GM12874 (cell line): ENCODE measurements around the gene EXOC4.

ENCODE experiments used
- TF ChIP-seq, protein P1 (sequence below): IDR thresholded peaks from 2 replicates; pipeline ENCODE4 v1.5.1; 2011; ENCODE audit warnings: low read depth, mild to moderate bottlenecking, control low read depth, low read length, moderate library complexity; ENCODE audit not compliant: insufficient read depth

The EXOC4 gene

GRCh38 chr7:133830081-133830480 is 577.2 kb downstream of the EXOC4 start:
- TF ChIP-seq, protein P1, sequence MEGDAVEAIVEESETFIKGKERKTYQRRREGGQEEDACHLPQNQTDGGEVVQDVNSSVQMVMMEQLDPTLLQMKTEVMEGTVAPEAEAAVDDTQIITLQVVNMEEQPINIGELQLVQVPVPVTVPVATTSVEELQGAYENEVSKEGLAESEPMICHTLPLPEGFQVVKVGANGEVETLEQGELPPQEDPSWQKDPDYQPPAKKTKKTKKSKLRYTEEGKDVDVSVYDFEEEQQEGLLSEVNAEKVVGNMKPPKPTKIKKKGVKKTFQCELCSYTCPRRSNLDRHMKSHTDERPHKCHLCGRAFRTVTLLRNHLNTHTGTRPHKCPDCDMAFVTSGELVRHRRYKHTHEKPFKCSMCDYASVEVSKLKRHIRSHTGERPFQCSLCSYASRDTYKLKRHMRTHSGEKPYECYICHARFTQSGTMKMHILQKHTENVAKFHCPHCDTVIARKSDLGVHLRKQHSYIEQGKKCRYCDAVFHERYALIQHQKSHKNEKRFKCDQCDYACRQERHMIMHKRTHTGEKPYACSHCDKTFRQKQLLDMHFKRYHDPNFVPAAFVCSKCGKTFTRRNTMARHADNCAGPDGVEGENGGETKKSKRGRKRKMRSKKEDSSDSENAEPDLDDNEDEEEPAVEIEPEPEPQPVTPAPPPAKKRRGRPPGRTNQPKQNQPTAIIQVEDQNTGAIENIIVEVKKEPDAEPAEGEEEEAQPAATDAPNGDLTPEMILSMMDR, result no peak

GRCh38 chr7:133836666-133837065 is 583.8 kb downstream of the EXOC4 start:
- TF ChIP-seq, protein P1, result no peak

- TF ChIP-seq, protein P1, result no peak
These were observed 584.3 kb downstream of the EXOC4 start for GRCh38 chr7:133837224-133837623.

DNA sequence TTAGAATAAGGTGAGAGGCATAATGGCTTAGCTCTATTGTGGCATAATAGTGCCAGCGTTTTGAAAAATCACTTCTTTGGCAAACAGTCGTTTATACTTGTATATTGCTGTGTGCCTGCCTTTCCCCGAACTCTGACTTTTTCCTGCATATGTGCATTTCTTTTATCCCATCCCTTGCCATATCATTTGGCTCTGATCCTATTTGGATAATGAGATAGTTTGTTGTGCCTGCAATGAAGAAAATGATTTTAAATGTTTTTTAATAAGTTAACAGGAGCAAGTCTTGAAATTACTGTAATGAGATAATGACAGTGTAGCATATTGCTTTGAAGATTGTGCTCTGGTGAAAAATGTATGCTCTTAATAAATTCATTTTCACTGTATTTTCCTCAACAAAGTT is 586.2 kb downstream of the EXOC4 start:
- TF ChIP-seq, protein P1, result no peak

- TF ChIP-seq, protein P1, result no peak
These were observed 590.5 kb downstream of the EXOC4 start for GRCh38 chr7:133843341-133843740.

GRCh38 chr7:133845005-133845404 is 592.1 kb downstream of the EXOC4 start:
- TF ChIP-seq, protein P1, result no peak

- TF ChIP-seq, protein P1, result no peak
These were observed 593.5 kb downstream of the EXOC4 start for GRCh38 chr7:133846203-133846945.
